Testis (tissue), 2 donors: ENCODE results near the gene PLA2G3.

ENCODE experiments used
- POLR2A ChIP-seq: fragments of 450-650 bp; IDR thresholded peaks from one replicate; pipeline ENCODE4 v1.6.1; 2017; ENCODE audit warnings: antibody characterized with exemption, mild to moderate bottlenecking, moderate library complexity
- TF ChIP-seq, protein P1 (sequence below), 3 experiments: fragments of 450-650 bp in 2 of 3; fragments of 200-600 bp in 1 of 3; sonication (generic) in 1 of 3; IDR thresholded peaks; one replicate each; pipeline ENCODE4 v1.5.1; 2016 to 2019; ENCODE audit warnings: antibody characterized with exemption in 3 of 3, mild to moderate bottlenecking in 2 of 3, moderate library complexity in 1 of 3

DNA sequence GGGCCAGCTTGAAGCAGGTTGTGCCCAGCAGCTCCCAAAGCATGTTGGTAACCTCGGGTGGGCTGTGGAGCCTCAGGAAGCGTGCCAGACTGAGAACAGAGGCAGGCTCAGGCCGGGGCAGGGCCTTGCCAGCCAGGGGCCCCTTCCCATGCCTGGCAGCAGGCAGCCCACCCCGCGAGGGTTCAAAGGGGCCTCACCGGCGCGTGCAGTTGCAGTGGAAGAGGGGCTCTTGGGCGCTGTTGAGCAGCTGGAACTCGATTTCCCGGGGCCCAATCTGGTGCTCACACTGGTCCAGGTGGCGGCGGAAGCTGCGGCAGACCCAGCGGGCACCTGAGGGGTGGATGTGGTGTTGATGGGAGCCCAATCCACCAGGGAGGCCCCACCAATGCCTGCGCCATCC, 3.6 kb downstream of the PLA2G3 start:
- TF ChIP-seq, protein P1, sequence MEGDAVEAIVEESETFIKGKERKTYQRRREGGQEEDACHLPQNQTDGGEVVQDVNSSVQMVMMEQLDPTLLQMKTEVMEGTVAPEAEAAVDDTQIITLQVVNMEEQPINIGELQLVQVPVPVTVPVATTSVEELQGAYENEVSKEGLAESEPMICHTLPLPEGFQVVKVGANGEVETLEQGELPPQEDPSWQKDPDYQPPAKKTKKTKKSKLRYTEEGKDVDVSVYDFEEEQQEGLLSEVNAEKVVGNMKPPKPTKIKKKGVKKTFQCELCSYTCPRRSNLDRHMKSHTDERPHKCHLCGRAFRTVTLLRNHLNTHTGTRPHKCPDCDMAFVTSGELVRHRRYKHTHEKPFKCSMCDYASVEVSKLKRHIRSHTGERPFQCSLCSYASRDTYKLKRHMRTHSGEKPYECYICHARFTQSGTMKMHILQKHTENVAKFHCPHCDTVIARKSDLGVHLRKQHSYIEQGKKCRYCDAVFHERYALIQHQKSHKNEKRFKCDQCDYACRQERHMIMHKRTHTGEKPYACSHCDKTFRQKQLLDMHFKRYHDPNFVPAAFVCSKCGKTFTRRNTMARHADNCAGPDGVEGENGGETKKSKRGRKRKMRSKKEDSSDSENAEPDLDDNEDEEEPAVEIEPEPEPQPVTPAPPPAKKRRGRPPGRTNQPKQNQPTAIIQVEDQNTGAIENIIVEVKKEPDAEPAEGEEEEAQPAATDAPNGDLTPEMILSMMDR (IDR thresholded peaks at IDR 0.05): no peak
- no peak for TF ChIP-seq POLR2A
